PC-9 (cell line): Measurements from ENCODE around the gene SLC6A18.

ENCODE experiments used
- EZH2 ChIP-seq: fragments of 200-600 bp; sonication (generic); IDR thresholded peaks from 2 replicates; pipeline ENCODE4 v1.8.0; 2017; ENCODE audit warnings: antibody characterized with exemption, low read depth
- TF ChIP-seq, protein P1 (sequence below): fragments of 200-600 bp; sonication (generic); conservative IDR thresholded peaks from 2 replicates; pipeline ENCODE4 v1.6.1; 2017; ENCODE audit warnings: mixed run types, antibody characterized with exemption, mild to moderate bottlenecking, moderate library complexity

DNA sequence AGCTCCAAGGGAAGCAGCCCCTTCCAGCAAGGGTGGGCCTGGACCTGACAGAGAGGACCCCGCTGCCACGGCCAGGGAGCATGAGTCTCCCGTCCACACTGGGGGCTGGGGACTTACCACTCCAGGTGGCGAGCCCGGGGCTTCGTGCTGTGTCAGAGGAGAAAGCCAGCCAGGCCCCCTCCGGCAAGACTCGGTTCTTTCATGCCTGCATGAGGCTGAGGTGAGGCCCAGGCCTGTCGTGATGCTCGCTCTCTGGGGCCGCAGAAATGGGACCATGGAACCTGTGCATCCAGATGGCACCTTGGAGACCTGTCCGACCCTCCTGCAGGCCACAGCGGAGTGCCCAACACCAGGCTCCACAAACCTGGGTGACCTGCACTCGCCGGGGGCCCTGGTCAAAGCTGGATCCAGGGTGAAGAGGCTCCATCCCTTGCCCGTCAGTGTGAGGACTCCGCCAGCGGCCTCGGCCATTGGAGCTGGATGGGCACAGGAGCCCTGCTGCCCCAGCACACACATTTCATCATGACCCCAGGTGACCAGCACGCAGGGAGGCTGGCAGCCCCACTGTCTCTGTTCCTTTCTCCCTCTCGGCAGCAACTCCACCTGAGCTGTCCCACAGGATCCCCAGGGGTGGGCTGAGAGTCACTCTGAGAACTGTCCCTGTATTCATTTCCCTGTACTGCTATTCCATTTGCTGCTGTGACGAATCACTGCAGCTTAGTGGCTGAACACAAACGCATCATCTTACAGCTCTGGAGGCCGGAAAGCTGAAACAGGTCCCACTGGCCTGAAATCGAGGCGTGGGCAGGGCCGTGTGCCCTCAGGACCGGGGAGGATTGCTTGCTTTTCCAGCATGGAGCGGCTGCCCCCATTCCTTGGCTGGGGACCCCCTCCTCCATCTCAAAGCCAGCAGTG is 24.4 kb downstream of the SLC6A18 start:
- no peak for TF ChIP-seq EZH2
- TF ChIP-seq, protein P1, sequence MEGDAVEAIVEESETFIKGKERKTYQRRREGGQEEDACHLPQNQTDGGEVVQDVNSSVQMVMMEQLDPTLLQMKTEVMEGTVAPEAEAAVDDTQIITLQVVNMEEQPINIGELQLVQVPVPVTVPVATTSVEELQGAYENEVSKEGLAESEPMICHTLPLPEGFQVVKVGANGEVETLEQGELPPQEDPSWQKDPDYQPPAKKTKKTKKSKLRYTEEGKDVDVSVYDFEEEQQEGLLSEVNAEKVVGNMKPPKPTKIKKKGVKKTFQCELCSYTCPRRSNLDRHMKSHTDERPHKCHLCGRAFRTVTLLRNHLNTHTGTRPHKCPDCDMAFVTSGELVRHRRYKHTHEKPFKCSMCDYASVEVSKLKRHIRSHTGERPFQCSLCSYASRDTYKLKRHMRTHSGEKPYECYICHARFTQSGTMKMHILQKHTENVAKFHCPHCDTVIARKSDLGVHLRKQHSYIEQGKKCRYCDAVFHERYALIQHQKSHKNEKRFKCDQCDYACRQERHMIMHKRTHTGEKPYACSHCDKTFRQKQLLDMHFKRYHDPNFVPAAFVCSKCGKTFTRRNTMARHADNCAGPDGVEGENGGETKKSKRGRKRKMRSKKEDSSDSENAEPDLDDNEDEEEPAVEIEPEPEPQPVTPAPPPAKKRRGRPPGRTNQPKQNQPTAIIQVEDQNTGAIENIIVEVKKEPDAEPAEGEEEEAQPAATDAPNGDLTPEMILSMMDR = no peak
